A673 (cell line): ENCODE measurements around the gene TTLL11.

Experiments
- CTCF ChIP-seq: fragments of 300-800, 200-600 bp; sonication (generic); conservative IDR thresholded peaks from 2 replicates; pipeline ENCODE4 v1.5.1; 2017; ENCODE audit warnings: low read depth, mild to moderate bottlenecking, antibody characterized with exemption, low read length, moderate library complexity, mixed read lengths
- EZH2 ChIP-seq: fragments of 200-600 bp; sonication (generic); IDR thresholded peaks from 2 replicates; pipeline ENCODE4 v1.6.1; 2017; ENCODE audit warnings: borderline replicate concordance, low read depth, mild to moderate bottlenecking, mixed read lengths, antibody characterized with exemption, low read length; ENCODE audit not compliant: poor library complexity, severe bottlenecking

- TF ChIP-seq CTCF: no peak
- no peak for TF ChIP-seq EZH2
Observed at GRCh38 chr9:121783521-121784507, 309.3 kb downstream of the TTLL11 start.
